Kidney glomerular epithelial cell (primary cell): Measurements from ENCODE around the gene NT5DC3.

Experiments
- DNase-seq: peaks from one replicate; lab custom pipeline; 2025; lab: John Stamatoyannopoulos, UW

Gene NT5DC3

DNA sequence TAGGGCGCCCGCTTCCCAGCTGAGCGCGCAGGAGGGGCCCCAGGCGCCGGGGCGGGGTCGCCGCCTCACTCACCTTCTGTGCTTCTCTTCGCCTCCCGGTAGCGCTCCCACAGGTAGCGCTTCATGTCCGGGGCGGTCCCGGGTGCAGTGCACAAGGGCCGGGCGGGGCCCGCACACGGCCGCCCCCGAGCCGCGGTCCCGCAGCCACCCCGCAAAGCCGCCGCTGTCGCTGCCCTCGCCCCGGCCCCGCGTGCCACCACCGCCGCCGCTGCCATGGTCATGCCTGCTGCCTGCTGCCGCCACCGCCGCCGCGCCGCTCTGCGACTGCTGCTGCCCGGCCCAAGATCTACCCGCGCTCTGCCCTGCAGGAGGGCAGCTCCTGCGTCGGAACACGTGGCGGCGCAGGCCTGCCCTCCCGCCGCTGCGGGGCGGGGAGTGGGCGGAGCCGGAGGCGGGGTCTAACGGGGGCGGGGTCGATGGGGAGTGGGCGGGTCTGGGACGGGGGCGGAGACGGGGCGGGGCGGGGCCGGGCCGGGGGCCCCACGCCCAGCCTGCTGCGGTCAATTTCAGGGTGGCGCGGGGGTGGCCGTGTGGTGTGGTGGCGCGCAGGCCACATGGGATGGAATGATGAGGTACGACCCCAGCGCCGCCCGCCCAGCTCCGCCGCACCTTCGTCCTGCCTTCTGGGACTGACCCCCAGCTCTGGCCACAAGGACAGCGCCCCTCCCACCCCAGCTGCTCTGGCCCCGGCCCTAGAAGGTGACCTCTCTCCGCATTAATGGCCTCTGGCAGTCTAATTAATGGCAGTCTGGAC lies at the start of gene NT5DC3:
Gene NT5DC3, minus strand, starts transcription at position 359 of the 814 bp plus-strand sequence. Its CDS starts 78 bp downstream, at position 281.
- peak; percentile 67 for DNase-seq

DNA sequence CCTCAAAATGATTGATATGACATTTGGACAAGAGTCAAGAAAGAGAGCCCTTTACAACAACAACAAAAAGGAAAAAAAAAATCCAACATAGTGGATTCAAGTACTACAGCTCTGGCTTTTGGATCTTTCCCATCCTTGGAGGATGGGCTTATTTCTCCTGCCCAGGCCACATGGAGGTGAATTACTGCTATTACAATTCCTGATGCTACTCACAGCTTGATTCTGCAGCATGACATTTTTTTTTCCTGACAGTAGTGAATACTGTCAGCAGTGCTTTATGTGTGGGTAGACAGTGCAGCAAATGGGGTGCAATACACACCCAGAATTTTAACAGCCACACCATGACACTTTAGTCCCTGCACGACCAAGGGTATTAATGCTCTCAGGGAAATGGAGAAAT lies 46.7 kb upstream of the NT5DC3 start:
- no peak for DNase-seq

DNA sequence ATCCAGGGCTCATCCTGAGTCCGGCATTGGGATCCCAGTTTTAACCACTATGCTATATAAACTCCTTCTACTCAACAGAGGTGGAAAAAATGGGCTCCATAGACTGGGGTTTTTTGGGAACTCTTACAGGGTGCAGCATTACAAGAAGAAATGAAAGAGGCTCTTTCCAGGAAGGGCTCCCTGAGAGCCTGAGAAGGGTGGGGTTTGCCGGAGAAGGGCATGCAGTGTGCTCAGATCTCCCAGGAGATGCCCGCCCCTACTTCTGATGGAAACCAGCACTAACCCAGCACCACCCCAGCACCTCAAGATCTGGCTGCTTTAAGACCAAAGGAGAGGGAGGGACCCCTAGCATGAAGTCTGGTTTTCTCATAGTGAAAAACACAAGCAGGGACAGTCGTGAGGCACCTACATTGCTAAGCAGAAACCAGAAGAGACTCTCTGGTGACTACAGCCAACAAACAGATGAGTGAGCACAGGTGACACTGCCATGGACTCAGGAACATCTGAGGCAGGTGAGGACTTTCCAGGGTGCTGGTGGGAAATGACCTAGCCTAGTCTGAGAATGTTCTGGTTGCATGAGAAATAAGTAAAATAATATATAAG lies 45.3 kb upstream of the NT5DC3 start:
- no peak for DNase-seq

DNA sequence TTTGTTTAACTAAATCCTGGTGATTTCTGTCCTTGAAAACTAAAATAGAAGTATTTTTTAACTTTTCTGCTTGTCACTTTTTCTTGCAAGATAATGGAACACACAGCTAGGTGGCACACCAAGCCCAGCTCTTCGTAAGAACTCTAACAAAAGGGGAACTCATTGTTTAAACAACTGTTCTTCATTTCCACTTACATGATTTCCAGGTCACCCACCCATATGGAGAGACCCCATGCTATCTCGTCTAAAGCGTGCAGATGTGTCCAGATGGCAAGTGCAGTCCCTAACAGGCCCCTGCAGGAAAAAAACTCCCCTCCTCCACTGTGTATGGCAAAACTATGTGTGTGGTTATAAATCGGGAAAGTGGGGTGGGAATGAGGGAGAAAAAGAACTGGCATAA lies 43.3 kb upstream of the NT5DC3 start:
- no peak for DNase-seq

DNA sequence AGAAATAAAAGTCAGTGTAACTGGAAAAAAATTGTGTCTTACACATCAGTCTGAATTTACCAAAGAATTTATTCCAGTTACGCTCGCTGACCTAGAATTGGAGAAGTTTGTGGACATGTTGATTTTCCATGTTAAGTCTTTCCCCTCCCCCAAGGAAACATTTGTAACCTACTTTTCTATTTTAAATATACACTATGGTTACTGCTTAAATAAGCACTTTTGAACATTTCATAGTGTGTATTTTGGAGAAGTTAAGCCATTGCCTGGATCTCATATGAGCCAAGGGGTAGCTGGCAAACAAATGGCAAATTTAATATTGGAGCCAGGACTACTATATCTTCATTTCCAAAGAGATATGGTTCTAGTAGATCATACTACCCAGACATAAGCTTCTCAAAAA lies 42.9 kb upstream of the NT5DC3 start:
- no peak for DNase-seq

DNA sequence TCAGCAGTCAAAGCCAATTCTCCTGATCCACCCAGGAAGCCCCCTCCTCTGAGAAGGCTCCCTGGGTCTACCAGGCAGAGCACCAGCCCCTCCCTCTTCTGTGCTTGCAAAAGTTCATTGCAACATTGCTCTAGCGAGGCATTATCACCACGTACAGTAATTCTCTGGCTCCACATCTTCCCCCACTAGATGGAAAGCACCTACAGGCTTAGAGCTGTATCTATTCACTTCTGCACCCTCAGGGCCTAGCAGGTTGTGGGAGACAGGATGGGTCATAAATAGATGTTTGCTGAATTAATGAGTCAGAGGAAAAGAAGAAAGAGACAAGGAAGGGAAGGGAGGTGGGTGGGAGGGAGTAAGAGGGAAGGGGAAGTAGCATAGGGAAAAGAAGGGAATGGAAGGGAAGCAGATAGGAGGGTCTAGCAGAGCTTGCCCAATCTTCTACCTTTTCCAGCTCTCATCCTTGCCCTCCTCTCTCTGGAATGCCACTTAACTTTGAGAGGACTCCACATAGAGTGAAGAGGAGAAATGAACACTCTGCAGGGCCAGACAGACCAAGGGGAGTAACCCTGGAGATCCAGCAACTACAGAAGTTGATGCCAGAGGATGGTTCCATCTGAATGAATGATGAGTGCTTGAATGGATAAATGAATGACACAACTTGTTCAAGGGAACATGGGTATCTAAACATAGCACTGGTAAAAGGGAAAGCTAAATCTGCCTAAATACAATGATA lies 42.0 kb upstream of the NT5DC3 start:
- no peak for DNase-seq

DNA sequence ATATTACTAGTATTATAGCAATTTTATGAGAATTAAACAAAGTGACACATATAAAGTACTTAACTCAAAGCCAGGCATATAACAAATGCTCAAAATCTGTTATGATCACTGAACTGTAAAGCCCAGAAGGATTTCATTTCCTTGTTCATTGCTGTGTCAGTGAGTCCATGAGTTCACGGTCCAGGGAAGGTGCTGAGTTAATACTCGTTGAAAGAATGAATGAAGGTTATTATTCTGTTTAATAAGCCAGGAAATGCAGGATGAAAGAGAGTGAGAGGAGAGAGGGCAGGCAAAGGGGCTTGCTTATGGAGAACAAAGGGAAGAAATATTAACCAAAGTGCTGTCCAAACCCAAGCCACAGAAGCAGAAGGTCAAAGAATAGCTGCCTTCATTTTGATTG lies 40.2 kb upstream of the NT5DC3 start:
- DNase-seq, result peak; percentile 34

DNA sequence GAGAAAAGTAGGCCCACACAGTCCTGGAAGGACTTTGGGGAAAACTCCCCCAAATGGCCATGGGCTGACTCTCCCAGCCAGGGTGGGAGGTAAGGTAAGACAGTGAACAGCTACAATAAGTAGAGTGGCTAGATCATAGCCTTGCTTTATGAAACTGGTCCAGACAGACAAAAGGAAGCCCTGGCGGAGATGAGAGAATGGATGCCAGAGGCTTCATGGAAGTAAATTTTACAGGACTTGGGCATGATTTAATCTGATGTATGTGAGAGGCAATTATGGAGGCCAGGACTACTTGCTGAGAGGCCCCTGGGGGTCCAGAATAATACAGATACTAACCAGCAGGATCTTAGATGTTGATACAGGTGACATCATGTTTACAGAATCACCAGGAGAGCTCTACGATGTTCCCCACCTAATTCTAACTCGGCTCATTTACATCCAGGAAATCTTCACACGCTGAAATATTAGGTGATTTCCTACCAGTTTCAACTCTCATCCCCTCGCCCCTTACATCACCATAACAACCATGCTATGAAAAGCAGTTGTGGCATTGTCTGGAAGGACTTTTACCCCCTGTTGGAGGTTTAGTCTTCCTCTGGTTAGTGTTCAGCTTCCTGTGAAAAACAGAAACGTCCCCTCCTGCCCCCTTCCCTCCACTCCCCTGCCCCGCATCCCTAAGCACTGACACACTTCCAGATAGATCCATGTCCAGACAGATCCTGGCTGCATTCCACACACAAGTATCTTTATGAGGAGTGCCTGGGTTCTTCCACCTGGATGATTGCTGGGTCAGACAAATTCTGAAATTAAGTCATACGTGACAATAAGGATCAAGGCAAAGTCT lies 39.5 kb upstream of the NT5DC3 start:
- peak; percentile 86 for DNase-seq

DNA sequence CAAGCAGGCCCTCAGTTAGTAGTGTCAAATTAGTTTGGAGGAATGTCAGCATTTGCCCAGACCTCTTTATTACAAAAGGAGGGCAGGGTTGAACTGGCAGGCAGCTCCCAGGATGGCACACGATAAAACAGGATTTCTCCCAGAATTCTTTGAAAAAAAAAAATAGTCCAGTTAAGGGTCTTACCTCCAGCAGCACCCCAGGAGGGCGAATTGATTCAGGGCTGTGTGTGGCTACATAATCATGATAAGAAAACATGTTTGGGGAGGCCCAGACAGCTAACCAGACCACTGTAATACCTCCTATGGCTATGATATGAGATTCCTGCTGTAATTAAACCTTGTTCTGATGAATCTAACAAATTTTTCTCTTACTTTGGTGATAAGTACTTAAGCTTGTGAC lies 38.8 kb upstream of the NT5DC3 start:
- no peak for DNase-seq

DNA sequence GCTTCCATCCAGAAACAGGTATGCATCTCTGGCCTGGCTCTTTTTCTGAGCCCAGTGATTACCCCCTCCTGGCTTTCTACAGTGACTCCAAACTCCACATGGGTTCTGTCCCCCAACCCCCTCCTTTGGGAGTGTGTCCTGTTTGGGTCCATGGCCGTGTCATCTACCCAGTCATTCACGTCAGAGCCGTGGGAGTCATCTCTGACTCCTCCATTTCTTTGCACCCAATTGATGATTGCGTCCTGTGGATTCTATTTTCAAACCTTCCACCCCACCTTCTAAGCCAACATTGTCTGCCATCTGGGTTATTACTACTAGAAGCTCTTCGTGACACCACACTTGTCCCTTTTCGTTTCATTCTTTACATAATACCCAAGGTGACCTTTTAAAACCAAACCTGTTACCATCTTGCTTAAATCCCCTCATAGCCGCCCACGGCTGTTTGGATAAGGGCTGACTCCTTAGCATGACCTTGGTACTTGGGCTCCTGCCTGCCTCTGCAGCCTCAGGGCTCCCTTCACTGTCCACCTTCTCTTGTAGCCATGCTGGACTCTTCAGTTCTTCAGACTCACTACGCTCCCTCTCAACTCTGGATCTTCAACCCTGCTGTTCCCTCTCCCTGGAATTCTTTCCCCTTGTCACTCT lies 38.1 kb upstream of the NT5DC3 start:
- DNase-seq, result no peak

DNA sequence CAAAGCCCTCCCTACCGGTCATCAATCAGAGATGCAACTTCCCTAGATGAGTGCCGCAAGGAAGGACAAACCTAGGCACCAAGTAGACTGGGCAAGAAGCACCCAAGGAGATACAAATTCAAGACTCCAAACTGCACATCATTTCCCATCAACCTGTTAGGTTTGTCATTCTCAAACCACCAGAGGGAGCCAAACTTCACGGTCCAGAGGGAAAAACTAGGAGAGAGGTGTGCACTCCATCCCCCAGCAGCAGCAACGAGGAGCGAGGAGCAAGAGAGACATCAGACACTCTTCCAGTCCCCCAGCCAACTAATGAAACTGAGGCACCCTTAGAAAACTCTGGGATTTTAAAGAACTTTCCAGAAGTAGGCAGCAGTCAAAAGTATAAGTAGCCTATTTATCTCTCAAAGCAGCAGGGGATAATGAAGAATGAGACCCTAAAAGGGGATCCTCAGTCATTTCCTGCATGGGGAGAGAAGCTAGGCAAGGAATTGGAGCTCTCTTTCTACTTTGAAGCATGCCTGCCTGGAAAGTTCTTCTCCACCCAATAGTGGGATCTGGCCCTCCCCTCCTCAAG lies 37.0 kb upstream of the NT5DC3 start:
- DNase-seq, result peak; percentile 72

DNA sequence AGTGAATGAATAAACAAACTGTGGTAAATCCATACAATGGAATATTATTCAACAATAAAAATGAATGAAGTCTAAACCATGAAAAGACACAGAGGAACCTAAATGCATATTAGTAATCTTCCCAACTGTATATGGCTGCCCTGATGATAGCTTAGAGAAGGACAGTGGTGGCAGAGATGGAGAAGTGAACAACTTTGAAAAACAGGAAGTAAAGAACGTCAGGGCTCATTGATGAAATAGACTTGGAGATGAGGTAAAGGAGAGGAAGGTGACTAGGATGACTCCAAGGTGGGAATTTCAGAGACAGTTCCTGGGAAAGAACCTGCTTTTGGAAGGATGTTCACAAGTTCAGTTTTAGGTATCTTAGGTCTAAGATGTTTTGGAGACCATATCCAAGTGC lies 36.3 kb upstream of the NT5DC3 start:
- no peak for DNase-seq

DNA sequence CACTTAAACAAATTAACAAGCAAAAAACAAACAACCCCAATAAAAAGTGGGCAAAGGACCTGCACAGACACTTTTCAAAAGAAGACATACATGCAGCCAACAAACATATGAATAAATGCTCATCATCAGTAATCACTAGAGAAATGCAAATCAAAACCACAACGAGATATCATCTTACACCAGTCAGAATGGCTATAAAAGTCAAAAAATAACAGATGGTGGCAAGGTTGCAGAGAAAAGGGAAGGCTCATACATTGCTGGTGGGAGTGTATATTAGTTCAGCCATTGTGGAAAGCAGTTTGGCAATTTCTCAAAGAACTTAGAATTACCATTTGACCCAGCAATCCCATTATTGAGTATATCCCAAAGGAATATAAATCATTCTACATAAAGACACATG lies 34.6 kb upstream of the NT5DC3 start:
- no peak for DNase-seq

DNA sequence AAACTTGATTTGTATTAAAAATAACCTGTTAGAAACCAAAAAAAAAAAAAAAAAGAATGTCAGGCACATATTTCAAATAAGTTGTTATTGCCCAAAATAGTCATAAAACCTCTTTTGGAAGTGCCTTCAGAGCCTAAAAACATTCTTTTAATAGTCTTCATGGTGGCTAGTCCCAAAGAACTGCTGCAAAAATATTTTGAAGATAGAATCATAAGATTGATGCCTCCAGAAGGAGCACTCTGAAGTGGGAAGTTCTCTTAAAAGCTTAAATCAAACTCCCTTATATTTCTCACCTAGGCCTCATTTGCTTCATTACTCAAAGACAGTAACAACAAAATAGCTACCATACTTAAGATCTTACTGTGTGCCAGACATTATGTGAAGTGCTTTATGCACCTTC lies 27.2 kb upstream of the NT5DC3 start:
- DNase-seq, result no peak

DNA sequence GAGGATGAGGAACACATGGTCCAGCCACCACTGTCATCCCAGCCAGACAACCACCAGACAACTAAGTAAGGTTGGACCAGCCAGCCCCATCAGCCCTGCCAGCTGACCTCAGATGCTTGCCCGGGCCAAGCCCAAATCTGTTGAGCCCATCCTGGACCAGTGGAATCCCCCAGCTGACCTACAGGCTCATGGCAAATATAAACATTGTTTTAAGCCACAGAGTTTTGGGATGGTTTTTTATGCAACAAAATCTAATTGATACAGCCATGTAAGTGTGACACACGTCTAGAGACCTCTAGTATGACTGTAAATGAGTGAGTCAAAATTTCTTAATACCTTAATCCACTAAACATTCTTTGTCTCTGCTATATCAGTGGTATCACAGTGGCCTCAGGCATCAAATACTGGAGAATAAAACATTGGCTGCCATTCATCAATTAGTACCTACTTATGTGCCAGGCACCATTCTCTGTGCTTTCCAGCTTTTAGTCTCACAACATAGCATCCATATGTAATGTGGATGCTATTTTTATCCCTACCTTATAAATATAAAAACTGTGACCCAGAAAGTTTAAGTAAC lies 24.2 kb upstream of the NT5DC3 start:
- no peak for DNase-seq

DNA sequence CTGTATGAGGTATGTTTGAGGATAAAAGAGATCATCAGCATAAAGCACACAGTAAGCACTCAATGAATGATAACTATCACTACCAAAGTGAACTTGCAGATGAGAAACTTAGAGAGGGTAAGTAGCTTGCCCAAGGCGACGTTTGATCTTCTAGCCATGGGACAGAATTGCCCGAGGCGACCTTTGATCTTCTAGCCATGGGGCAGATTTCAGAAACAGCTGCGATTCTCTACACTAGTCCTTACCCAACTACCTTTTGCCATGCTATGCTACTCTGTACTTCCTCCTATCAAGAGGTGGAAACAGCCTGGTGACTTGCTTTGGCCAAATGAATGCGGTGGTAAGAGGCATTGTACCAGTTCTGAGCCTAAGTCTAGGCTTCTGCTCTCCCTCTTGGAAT lies 23.7 kb upstream of the NT5DC3 start:
- DNase-seq, result no peak

DNA sequence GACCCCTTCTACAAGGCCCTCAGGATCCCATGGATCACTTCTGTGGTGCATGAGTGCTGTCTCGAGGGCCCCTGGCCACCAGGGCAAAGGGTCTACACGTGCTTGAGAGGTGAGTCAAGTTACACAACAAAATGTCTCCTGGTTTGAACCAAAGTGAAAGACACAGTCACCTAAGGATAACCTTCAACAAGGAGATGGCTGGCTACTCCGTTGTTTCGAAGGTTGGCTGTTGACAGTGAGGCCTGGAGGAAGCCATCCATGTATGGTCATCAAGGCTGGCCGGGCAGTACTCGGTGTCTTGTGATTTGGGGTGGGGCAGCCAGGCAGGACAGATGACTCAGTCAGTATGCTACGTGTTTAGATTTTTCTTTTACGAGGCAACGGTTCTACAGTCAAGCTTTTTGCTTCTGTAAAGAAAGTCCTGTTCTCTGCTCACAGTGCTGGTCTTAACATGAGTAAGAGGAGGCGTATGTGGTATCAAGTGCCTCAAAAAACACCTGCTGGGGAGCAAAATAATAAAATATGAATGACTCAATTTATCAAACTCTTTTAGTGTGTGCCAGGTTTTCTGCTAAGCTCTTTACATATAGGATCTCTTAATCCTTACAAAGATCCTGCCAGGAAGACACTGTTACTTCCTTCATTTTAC lies 18.0 kb upstream of the NT5DC3 start:
- peak; percentile 92 for DNase-seq

DNA sequence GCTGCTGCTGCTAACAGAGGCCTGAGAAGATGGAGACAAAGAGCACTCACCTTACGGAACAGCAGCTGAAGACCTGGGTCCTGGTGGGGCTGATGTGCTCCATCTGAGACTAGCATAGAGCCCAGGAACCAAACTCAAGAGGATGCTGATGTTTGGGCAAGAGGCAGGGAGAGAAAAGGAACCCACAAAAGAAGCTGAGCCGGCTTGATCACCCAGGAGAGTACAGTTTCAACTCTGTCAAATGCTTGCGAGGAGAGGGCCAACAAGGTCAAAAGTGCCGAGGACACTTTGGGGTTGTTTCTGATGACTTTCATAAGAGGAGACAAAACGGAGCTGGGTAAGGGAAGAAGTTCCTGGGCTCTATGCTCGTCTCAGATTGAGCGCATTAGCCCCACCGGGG lies 17.3 kb upstream of the NT5DC3 start:
- DNase-seq, result no peak

DNA sequence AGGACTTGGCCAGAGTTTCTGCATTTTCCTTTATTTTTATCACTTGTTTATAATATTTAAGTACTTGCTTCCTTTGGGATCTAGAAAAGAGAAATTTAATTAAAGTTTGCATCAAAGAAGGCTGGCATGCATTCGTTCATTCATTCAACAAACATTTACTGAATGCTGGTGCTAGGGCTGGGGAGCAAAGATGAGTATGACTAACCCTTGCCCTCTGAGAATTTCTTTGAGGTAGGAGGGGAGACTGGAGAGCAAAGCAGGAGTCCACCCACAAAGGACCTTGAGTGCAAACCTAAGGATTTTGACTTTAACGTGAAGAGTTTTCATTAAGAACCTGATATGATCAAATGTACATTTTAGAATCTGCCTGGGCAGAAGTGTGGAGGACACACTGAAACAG lies 16.1 kb upstream of the NT5DC3 start:
- DNase-seq, result no peak

DNA sequence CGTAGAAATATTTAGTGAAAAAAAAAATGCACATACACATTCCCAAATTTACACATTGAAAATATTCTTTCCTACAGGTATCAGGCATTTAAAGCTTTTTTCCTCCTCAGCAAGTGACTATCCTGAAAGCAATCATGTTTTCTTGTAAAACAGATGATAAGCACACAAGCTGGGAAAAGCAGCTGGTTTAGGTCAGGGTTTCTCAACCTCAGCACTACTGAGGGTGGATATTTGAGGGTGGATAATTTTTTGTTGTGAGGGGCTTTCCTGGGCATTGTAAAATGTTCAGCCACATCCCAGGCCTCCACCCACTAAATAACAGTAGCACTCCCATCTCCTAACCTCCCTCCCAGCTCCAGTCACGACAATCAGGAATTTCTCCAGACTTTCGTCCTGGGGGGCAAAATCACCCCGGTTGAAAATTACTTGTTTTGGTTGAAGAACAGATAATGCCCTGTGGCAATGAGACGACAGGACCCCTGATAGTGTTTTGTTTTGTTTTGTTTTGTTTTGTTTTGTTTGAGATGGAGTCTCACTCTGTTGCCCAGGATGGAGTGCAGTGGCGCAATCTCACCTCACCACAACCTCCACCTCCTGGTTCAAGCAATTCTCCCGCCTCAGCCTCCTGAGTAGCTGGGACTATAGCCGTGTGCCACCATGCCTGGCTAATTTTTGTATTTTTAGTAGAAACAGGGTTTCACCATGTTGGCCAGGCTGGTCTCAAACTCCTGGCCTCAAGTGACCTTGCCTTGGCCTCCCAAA lies 15.0 kb upstream of the NT5DC3 start:
- DNase-seq, result no peak
